Stimulated activated CD4-positive, alpha-beta T cell treated with anti-CD3 and anti-CD28 coated beads, Interleukin-1b, Interleukin-23, amount 100 ng/mL, for 1 hour (primary cell): ENCODE results near the gene ULK4.
"Not testable (repeated sequence)": the region's sequence is repeated elsewhere in the genome, so short reads cannot be mapped to it uniquely, and the experiment has no call there.

Experiments used
- DNase-seq, 2 donors: peaks; one replicate each; pipeline ENCODE4 v3.0.0-alpha.2; 2020; ENCODE audit warnings: low read depth in 2 of 2

Gene ULK4

GRCh38 chr3:41579861-41580260 lies 382.0 kb downstream of the ULK4 start:
- DNase-seq = no peak

- DNase-seq = no peak
Observed at GRCh38 chr3:41578798-41579197, 383.1 kb downstream of the ULK4 start.

DNA sequence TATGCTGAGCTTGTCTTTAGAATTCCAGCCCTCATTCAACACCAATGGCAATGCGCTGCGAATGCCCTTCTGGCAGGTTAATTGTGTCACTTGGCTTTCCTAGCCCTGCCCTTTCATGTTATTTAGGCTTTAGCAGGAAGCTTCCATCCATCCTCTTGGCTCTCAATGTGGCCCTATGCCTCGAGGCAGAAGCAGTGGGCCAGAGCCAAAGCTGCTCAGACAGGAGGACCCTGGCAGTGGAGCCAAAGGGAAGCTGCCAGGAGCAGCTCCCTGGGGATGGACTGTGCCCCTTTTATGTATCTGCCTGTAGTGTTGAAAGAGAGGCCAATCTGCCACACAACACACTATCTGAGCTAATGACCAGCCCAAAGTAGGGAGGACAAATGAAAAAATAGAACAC lies 386.2 kb downstream of the ULK4 start:
- no peak for DNase-seq

GRCh38 chr3:41574900-41575299 lies 387.0 kb downstream of the ULK4 start:
- DNase-seq = no peak

GRCh38 chr3:41573591-41573990 lies 388.3 kb downstream of the ULK4 start:
- DNase-seq = no peak

DNA sequence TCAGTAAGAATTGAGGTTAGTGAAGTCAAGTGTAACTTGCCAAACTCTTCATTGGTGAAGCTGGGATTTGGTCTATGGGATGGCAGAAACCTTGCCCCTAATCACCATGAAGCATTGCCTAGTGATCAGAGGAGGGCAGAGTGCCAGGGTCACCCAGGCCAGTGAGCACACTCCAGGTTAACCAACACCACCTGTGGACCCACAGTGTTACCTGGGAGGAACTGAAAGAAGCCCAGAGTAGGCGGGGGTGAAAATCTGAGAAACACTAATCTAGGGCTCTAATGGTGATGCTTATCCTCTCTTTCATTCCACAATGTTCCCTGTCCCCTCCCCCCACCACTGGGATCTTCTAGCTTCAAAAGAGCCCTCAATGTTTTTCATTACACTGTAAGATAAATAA lies 389.8 kb downstream of the ULK4 start:
- DNase-seq = no peak

GRCh38 chr3:41569632-41570305 lies 392.1 kb downstream of the ULK4 start:
- DNase-seq = no peak

DNA sequence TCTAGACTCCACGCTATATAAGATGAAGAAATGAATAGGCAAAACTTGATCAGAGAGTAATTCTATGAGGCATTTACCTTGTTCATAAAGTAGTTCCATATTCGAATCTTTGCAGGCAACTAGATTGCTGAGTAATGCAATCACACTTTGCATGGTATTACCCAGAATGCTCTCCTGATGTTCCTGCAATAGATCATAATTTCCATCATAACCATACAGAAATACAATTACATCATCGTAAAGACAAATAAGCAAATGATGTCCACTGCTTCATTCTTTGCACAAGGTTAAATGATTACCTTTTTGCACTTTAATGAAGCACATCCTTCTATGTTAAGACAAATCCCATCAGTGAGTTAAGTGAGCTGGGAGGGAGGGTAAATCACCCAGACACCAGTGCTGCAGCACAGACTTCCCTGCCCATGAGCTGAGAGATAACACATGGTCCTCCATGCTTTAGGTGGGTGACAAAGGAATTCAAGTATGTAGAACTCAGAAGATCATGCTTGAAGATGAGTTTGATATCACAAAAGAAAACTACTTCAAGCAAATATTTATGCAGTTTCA lies 395.9 kb downstream of the ULK4 start:
- no peak for DNase-seq

GRCh38 chr3:41565003-41565402 lies 396.9 kb downstream of the ULK4 start:
- no peak for DNase-seq

GRCh38 chr3:41556245-41556644 lies 405.7 kb downstream of the ULK4 start:
- not testable (repeated sequence) for DNase-seq

DNA sequence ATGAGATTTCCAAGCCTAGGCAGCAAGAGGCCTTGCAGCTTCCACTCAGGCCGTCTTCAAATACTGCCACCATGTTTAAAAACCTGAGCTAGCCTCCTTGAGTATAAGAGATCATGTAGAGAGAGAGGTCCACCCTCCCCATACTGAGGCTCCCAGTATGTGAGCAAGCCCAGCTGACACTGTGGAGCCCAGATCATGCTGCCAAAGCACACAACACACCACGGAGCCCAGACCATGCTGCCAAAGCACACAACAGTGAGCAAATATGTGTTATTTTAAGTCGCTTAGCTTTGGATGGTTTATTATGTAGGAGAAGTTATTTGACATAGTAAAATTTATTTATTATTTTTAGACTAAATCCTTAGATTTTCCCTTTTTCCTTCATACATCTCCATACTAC lies 428.9 kb downstream of the ULK4 start:
- DNase-seq = no peak

DNA sequence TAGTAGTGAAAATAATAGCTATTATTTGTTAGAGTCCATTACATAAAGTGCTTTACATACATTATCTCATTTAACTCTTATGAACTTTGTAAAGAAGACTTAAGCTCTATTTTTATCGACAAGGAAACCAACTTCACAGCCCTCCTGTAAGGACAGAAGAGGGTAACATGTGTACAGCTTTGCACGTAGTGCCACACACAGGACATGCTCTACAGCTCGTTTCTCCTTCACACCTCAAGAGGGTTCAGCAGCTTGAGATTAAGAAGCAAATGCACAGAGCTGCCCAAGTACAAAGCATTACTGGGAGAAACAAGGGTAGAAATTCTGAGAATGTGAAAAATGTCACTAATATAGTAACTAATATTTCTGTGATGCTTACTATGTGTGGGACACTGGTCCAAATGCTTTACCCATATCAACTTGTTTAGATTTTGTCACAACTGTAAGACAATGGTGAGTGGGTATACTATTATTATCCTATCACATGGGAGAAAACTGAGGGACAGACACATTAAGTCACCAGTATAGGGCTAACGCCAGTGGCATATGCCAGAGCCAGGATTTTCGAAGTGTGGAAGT lies 434.8 kb downstream of the ULK4 start:
- no peak for DNase-seq

DNA sequence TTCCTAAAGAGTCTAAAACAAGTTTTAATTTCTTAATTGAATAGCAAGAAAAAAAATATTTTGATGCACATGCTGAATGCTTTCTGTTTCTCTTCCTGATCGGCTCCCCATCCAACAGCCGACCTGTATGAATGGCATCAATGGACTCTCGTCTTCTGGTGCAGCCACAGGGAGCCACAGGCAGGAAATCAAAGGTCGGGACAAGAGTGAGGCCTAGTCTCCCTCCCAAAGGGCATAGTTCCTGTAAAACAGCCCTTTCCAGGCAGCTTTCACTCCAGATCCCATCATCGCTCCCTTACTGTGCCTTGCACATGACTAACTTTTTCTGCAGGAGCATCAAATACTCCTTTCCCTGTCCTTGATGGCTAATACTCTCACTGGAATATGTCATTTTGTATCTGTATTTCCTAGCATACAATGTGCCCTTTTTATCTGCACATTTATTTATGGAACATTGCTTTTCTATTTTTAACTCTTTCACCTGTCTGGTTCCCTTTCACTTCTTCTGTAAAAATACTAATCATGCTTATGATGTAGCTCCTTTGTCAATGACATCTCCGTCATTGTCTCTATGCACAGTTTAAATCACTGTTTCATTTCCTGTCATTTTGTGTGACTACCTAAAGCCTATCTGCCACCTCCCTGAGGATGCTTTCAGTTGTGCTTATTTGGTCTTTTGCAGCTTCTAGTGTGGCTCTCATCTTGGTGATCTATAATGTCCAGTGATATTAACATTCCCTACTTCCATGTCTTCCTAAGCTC lies 436.4 kb downstream of the ULK4 start:
- no peak for DNase-seq

DNA sequence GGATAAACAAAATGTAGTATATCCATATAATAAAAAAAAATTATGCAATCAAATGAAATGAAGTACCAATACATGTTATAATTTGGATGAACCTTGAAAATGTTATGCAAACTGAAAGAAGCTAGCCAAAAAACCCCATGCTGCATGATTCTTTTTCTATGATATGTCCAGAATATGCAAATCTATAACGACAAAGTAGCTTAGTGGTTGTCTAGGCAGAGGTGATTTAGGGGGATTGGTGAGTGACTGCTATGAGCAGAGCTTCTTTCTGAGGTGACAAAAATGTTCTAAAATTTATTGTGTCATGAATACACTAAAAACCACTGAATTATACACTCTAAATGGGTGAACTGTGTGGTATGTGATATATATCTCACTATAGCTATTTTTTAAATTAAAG lies 438.0 kb downstream of the ULK4 start:
- DNase-seq = no peak

GRCh38 chr3:41522612-41523011 lies 439.3 kb downstream of the ULK4 start:
- DNase-seq = no peak

DNA sequence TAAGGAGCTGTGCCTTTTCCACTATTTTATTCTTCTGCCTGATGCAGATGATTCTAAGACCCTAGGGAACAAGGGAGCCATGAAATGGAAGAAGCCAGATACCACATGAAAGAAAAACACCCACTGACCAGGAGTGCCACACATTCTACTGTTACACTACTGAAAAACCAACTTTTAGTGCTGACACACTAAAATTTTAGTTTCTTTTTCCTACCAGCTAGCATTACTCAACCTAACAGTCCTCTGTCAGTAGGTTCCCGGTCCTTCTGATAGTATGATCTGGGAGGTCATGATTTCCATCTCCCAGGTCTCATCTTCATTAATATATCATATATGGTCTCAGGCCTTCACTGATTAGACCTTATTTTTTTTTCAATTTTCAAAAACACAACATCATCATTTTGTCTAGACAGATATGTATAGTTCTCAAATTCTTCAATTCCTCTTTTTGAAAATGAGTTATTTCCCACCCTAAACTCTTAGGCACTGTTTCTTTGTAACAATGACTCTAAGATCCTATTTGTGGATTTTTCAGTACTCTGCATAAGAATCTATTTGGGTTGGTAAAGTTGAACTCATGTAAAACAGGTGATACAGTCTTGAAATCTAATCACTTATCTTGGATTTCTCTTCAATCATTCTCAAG lies 440.8 kb downstream of the ULK4 start:
- no peak for DNase-seq

DNA sequence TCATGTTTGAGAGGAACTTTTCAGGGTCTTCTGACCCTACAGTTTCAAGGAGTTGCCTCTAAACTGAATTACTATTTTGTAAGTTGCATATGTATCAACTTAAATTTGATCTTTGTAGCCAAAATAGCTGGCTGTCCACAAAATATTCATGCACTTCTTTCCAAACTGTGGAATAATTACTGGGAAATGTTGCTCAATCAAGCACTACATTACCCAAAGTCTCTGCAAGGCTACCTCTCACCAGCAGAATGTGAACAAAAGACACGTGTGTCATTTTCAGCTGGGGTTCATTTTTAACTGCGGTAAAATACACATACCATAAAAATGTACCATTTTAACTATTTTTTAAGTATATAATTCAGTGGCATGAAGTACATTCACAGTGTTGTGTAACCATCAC lies 442.2 kb downstream of the ULK4 start:
- no peak for DNase-seq

GRCh38 chr3:41518626-41519025 lies 443.3 kb downstream of the ULK4 start:
- no peak for DNase-seq

DNA sequence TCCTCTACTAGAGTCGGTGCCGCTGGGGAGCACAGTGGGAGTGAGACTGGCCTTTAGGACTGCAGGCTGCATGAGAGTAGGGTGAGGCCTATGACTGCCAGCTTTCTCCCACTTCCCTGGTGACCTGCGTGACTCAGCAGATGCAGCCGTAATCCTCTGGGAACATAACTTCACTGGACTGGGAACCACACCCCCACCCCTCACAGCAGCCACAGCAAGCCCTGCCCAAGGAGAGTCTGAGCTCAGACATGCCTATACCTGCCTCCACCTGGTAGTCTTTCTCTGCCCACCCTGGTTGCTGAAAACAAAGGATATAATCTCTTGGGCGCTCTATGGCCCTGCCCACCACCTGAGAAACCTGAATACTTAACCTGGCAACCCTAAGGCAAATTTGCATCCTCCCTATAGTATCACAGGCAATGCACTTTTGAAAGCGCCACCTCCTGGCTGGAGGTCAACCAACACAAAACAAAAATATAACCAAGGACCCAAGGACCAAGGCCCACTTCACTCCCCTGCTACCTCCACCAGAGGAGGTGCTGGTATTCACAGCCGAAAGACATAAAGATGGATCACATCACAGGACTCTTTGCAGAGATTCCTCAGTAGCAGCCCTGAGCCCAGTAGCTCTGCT lies 453.7 kb downstream of the ULK4 start:
- DNase-seq = no peak

- DNase-seq = no peak
Observed at GRCh38 chr3:41507336-41508062, 454.4 kb downstream of the ULK4 start.

DNA sequence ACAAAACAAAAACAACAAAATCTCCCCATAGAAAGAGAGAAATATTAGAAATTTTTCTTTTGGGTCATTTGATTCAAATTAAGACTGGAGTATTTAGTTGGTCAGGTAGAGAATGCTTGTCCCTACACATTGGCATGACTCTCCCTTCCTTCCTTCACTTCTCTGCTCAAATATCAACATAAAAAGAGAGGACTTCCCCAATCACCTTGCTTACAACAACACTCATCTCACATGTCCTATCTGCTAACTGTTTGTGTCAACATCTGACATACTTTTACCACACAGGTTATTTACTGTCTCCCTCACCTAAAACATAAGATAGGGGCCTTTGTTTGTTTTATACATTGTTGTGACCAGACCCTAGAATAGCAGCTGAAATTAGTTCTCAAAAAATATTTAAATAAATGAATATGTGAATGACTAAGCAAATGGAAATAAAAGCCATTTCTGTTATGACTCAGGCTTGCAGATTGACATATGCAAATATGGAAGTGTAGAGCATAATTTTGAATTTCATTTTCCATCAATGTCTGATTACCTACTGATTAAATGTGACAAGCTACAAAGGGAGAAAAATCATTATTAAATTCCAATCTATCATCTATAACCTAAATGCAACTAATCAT lies 457.8 kb downstream of the ULK4 start:
- DNase-seq = no peak
